ENCODE measurements around the gene KLRC3.
"Not testable (repeated sequence)": the region's sequence is repeated elsewhere in the genome, so short reads cannot be mapped to it uniquely, and the experiment has no call there.

The KLRC3 gene

GRCh38 chr12:10420334-10420733, at the start of gene KLRC3:
KLRC3 (minus strand) TSS chr12:10420595; CDS start chr12:10420550, 45 bp downstream.
- H3K4me3 ChIP-seq (ENCODE audit: low read length): not testable (repeated sequence)

GRCh38 chr12:10469701-10470100, 49.3 kb upstream of the KLRC3 start:
- Histone ChIP-seq H3K36me3 (ENCODE audit: control insufficient read depth, insufficient read depth, low read length) (no peaks in the 10 kb centered on the region), H3K4me1 (ENCODE audit: control insufficient read depth, insufficient read depth, low read length) (no peaks in the 10 kb centered on the region), H3K9ac (ENCODE audit: low read length) (no peak overlapping the region), H3K4me3 (ENCODE audit: low read length) (no peak overlapping the region), H3K27me3 (ENCODE audit: control insufficient read depth, insufficient read depth, low read length) (no peaks in the 10 kb centered on the region), H3K9me3 (ENCODE audit: control insufficient read depth, low read length) (no peaks in the 10 kb centered on the region)

More at GRCh38 chr12:10420334-10420733, at the start of gene KLRC3:
- not testable (repeated sequence) for H3K36me3 ChIP-seq (ENCODE audit: control insufficient read depth, insufficient read depth, low read length); H3K9ac ChIP-seq (ENCODE audit: low read length); H3K9me3 ChIP-seq (ENCODE audit: control insufficient read depth, low read length); H3K27me3 ChIP-seq (ENCODE audit: control insufficient read depth, insufficient read depth, low read length); H3K4me1 ChIP-seq (ENCODE audit: control insufficient read depth, insufficient read depth, low read length)

GRCh38 chr12:10466311-10466710, 45.9 kb upstream of the KLRC3 start:
- H3K9me3 ChIP-seq (ENCODE audit: control insufficient read depth, low read length): no peaks in the 10 kb centered on the region
- no peaks in the 10 kb centered on the region for H3K36me3 ChIP-seq (ENCODE audit: control insufficient read depth, insufficient read depth, low read length)
- H3K27me3 ChIP-seq (ENCODE audit: control insufficient read depth, insufficient read depth, low read length): no peaks in the 10 kb centered on the region
- no peak overlapping the region for H3K4me3 ChIP-seq (ENCODE audit: low read length)
- no peaks in the 10 kb centered on the region for H3K4me1 ChIP-seq (ENCODE audit: control insufficient read depth, insufficient read depth, low read length)
- H3K9ac ChIP-seq (ENCODE audit: low read length): no peak overlapping the region

- Histone ChIP-seq H3K9ac (ENCODE audit: low read length) (no peak overlapping the region), H3K4me1 (ENCODE audit: control insufficient read depth, insufficient read depth, low read length) (no peaks in the 10 kb centered on the region), H3K9me3 (ENCODE audit: control insufficient read depth, low read length) (no peaks in the 10 kb centered on the region), H3K36me3 (ENCODE audit: control insufficient read depth, insufficient read depth, low read length) (no peaks in the 10 kb centered on the region), H3K4me3 (ENCODE audit: low read length) (no peak overlapping the region), H3K27me3 (ENCODE audit: control insufficient read depth, insufficient read depth, low read length) (no peaks in the 10 kb centered on the region)
Observed at GRCh38 chr12:10457760-10458159, 37.4 kb upstream of the KLRC3 start.

GRCh38 chr12:10456856-10457255, 36.5 kb upstream of the KLRC3 start:
- Histone ChIP-seq H3K9ac (ENCODE audit: low read length) (no peak overlapping the region), H3K9me3 (ENCODE audit: control insufficient read depth, low read length) (no peaks in the 10 kb centered on the region), H3K4me3 (ENCODE audit: low read length) (no peak overlapping the region), H3K4me1 (ENCODE audit: control insufficient read depth, insufficient read depth, low read length) (no peaks in the 10 kb centered on the region), H3K36me3 (ENCODE audit: control insufficient read depth, insufficient read depth, low read length) (no peaks in the 10 kb centered on the region), H3K27me3 (ENCODE audit: control insufficient read depth, insufficient read depth, low read length) (no peaks in the 10 kb centered on the region)

GRCh38 chr12:10455766-10456165, 35.4 kb upstream of the KLRC3 start:
- H3K4me1 ChIP-seq (ENCODE audit: control insufficient read depth, insufficient read depth, low read length): no peaks in the 10 kb centered on the region
- H3K27me3 ChIP-seq (ENCODE audit: control insufficient read depth, insufficient read depth, low read length): no peaks in the 10 kb centered on the region
- no peak overlapping the region for H3K4me3 ChIP-seq (ENCODE audit: low read length)
- no peaks in the 10 kb centered on the region for H3K9me3 ChIP-seq (ENCODE audit: control insufficient read depth, low read length)
- H3K9ac ChIP-seq (ENCODE audit: low read length): no peak overlapping the region
- no peaks in the 10 kb centered on the region for H3K36me3 ChIP-seq (ENCODE audit: control insufficient read depth, insufficient read depth, low read length)

- Histone ChIP-seq H3K4me3 (ENCODE audit: low read length) (no peak overlapping the region), H3K9me3 (ENCODE audit: control insufficient read depth, low read length) (no peaks in the 10 kb centered on the region), H3K27me3 (ENCODE audit: control insufficient read depth, insufficient read depth, low read length) (no peaks in the 10 kb centered on the region), H3K9ac (ENCODE audit: low read length) (no peak overlapping the region), H3K4me1 (ENCODE audit: control insufficient read depth, insufficient read depth, low read length) (no peaks in the 10 kb centered on the region), H3K36me3 (ENCODE audit: control insufficient read depth, insufficient read depth, low read length) (no peaks in the 10 kb centered on the region)
Observed at GRCh38 chr12:10454531-10454930, 34.1 kb upstream of the KLRC3 start.

- Histone ChIP-seq H3K9ac (ENCODE audit: low read length) (no peak within 1 kb of the TSS), H3K4me1 (ENCODE audit: control insufficient read depth, insufficient read depth, low read length) (no peaks in the 10 kb centered on the region), H3K4me3 (ENCODE audit: low read length) (no peak within 1 kb of the TSS), H3K9me3 (ENCODE audit: control insufficient read depth, low read length) (no peaks in the 10 kb centered on the region), H3K36me3 (ENCODE audit: control insufficient read depth, insufficient read depth, low read length) (no peaks in the 10 kb centered on the region), H3K27me3 (ENCODE audit: control insufficient read depth, insufficient read depth, low read length) (no peaks in the 10 kb centered on the region)
Observed at GRCh38 chr12:10453156-10453555, 32.8 kb upstream of the KLRC3 start, which contains the start of gene KLRC1. KLRC1 (minus strand) TSS chr12:10453377; CDS start chr12:10451156, 2,221 bp downstream.

- Histone ChIP-seq H3K9me3 (ENCODE audit: control insufficient read depth, low read length) (no peaks in the 10 kb centered on the region), H3K4me1 (ENCODE audit: control insufficient read depth, insufficient read depth, low read length) (no peaks in the 10 kb centered on the region), H3K36me3 (ENCODE audit: control insufficient read depth, insufficient read depth, low read length) (no peaks in the 10 kb centered on the region), H3K4me3 (ENCODE audit: low read length) (no peak overlapping the region), H3K27me3 (ENCODE audit: control insufficient read depth, insufficient read depth, low read length) (no peaks in the 10 kb centered on the region), H3K9ac (ENCODE audit: low read length) (no peak overlapping the region)
Observed at GRCh38 chr12:10448236-10448635, 27.8 kb upstream of the KLRC3 start.

- H3K9me3 ChIP-seq (ENCODE audit: control insufficient read depth, low read length); H3K27me3 ChIP-seq (ENCODE audit: control insufficient read depth, insufficient read depth, low read length); H3K4me3 ChIP-seq (ENCODE audit: low read length); H3K36me3 ChIP-seq (ENCODE audit: control insufficient read depth, insufficient read depth, low read length); H3K4me1 ChIP-seq (ENCODE audit: control insufficient read depth, insufficient read depth, low read length); H3K9ac ChIP-seq (ENCODE audit: low read length): not testable (repeated sequence)
Observed at GRCh38 chr12:10446052-10446451, 25.7 kb upstream of the KLRC3 start.

- H3K36me3 ChIP-seq (ENCODE audit: control insufficient read depth, insufficient read depth, low read length); H3K27me3 ChIP-seq (ENCODE audit: control insufficient read depth, insufficient read depth, low read length); H3K4me3 ChIP-seq (ENCODE audit: low read length): not testable (repeated sequence)
Observed at GRCh38 chr12:10441144-10441543, 20.7 kb upstream of the KLRC3 start.

GRCh38 chr12:10439608-10440274, 19.3 kb upstream of the KLRC3 start:
- H3K27me3 ChIP-seq (ENCODE audit: control insufficient read depth, insufficient read depth, low read length); H3K9me3 ChIP-seq (ENCODE audit: control insufficient read depth, low read length); H3K36me3 ChIP-seq (ENCODE audit: control insufficient read depth, insufficient read depth, low read length); H3K4me1 ChIP-seq (ENCODE audit: control insufficient read depth, insufficient read depth, low read length); H3K4me3 ChIP-seq (ENCODE audit: low read length); H3K9ac ChIP-seq (ENCODE audit: low read length): not testable (repeated sequence)

More at GRCh38 chr12:10441144-10441543, 20.7 kb upstream of the KLRC3 start:
- not testable (repeated sequence) for H3K9ac ChIP-seq (ENCODE audit: low read length); H3K4me1 ChIP-seq (ENCODE audit: control insufficient read depth, insufficient read depth, low read length); H3K9me3 ChIP-seq (ENCODE audit: control insufficient read depth, low read length)

- H3K4me3 ChIP-seq (ENCODE audit: low read length); H3K36me3 ChIP-seq (ENCODE audit: control insufficient read depth, insufficient read depth, low read length); H3K4me1 ChIP-seq (ENCODE audit: control insufficient read depth, insufficient read depth, low read length); H3K9me3 ChIP-seq (ENCODE audit: control insufficient read depth, low read length); H3K27me3 ChIP-seq (ENCODE audit: control insufficient read depth, insufficient read depth, low read length); H3K9ac ChIP-seq (ENCODE audit: low read length): not testable (repeated sequence)
Observed at GRCh38 chr12:10437601-10438000, 17.2 kb upstream of the KLRC3 start.

Data from mucosa of stomach (tissue), 1 donor.